NT2/D1 (cell line): ENCODE measurements around the gene GPR82.
"Not testable (repeated sequence)": the region's sequence is repeated elsewhere in the genome, so short reads cannot be mapped to it uniquely, and the experiment has no call there.

Source experiments
- DNase-seq: peaks from one replicate; pipeline ENCODE4 v3.0.0-alpha.2; 2011; ENCODE audit warnings: low read depth, low spot score
- H3K27me3 ChIP-seq: 2 replicates; pipeline ENCODE4 v1.6.0; 2011; ENCODE audit warnings: mild to moderate bottlenecking; ENCODE audit not compliant: insufficient read length, insufficient read depth
- H3K36me3 ChIP-seq: 2 replicates; pipeline ENCODE4 v1.6.1; 2011; ENCODE audit warnings: mild to moderate bottlenecking, low read length, mixed read lengths; ENCODE audit not compliant: insufficient read depth, insufficient read length
- H3K4me1 ChIP-seq: 2 replicates; pipeline ENCODE4 v1.5.1; 2011; ENCODE audit not compliant: insufficient read depth, insufficient read length
- H3K4me3 ChIP-seq: 2 replicates; pipeline ENCODE4 v1.5.1; 2011; ENCODE audit warnings: low read depth; ENCODE audit not compliant: insufficient read length
- H3K9ac ChIP-seq: 2 replicates; pipeline ENCODE4 v1.6.0; 2011; ENCODE audit warnings: low read depth; ENCODE audit not compliant: insufficient read length
- H3K9me3 ChIP-seq: 2 replicates; pipeline ENCODE4 v1.5.1; 2011; ENCODE audit warnings: mild to moderate bottlenecking, low read length; ENCODE audit not compliant: insufficient read depth
- SUZ12 ChIP-seq: IDR thresholded peaks from 2 replicates; pipeline ENCODE4 v1.6.1; 2011; ENCODE audit not compliant: insufficient read length, insufficient read depth; ENCODE audit errors: extremely low read depth
- YY1 ChIP-seq: IDR thresholded peaks from 2 replicates; pipeline ENCODE4 v1.6.1; 2011; ENCODE audit not compliant: insufficient read length, insufficient read depth
- ZNF274 ChIP-seq: IDR thresholded peaks from 2 replicates; pipeline ENCODE4 v1.6.1; 2011; ENCODE audit warnings: mild to moderate bottlenecking, low read depth, low read length

GPR82 gene

GRCh38 chrX:41723826-41724225 lies at the start of gene GPR82:
GPR82 (plus strand) TSS chrX:41724181; CDS start chrX:41727027, 2,846 bp downstream.
- no peak for DNase-seq
- TF ChIP-seq YY1 (no peak), SUZ12 (no peak), ZNF274 (no peak)
- Histone ChIP-seq H3K4me1 (no peaks in the 10 kb centered on the region), H3K9ac (no peak within 1 kb of the TSS), H3K9me3 (peaks cover 37% of the 10 kb centered on the region), H3K36me3 (no peaks in the 10 kb centered on the region), H3K27me3 (no peaks in the 10 kb centered on the region), H3K4me3 (no peak within 1 kb of the TSS)

- not testable (repeated sequence) for H3K27me3 ChIP-seq, DNase-seq, H3K9ac ChIP-seq, H3K36me3 ChIP-seq, H3K9me3 ChIP-seq, H3K4me3 ChIP-seq, H3K4me1 ChIP-seq
These were observed 47.6 kb upstream of the GPR82 start for GRCh38 chrX:41676361-41676760.

- DNase-seq: no peak
- Histone ChIP-seq H3K36me3 (no peaks in the 10 kb centered on the region), H3K4me3 (no peak overlapping the region), H3K27me3 (no peaks in the 10 kb centered on the region), H3K9me3 (no peaks in the 10 kb centered on the region), H3K4me1 (no peaks in the 10 kb centered on the region), H3K9ac (no peak overlapping the region)
- TF ChIP-seq SUZ12 (no peak), YY1 (no peak)
These were observed 46.6 kb upstream of the GPR82 start for GRCh38 chrX:41677183-41678060.

GRCh38 chrX:41684138-41684537 lies 39.8 kb upstream of the GPR82 start:
- no peak for DNase-seq
- H3K4me1 ChIP-seq: no peaks in the 10 kb centered on the region
- no peaks in the 10 kb centered on the region for H3K9me3 ChIP-seq
- H3K9ac ChIP-seq: no peak overlapping the region
- H3K36me3 ChIP-seq: no peaks in the 10 kb centered on the region
- no peaks in the 10 kb centered on the region for H3K27me3 ChIP-seq
- TF ChIP-seq YY1 (no peak), SUZ12 (no peak), ZNF274 (no peak)
- H3K4me3 ChIP-seq: no peak overlapping the region

- Histone ChIP-seq H3K36me3 (no peaks in the 10 kb centered on the region), H3K4me3 (no peak overlapping the region), H3K27me3 (no peaks in the 10 kb centered on the region), H3K4me1 (no peaks in the 10 kb centered on the region), H3K9me3 (no peaks in the 10 kb centered on the region), H3K9ac (no peak overlapping the region)
- no peak for DNase-seq
- TF ChIP-seq YY1 (no peak), SUZ12 (no peak), ZNF274 (no peak)
These were observed 39.0 kb upstream of the GPR82 start for GRCh38 chrX:41684940-41685339.

GRCh38 chrX:41686788-41687187 lies 37.2 kb upstream of the GPR82 start:
- Histone ChIP-seq H3K9ac (no peak overlapping the region), H3K27me3 (no peaks in the 10 kb centered on the region), H3K4me3 (no peak overlapping the region), H3K36me3 (no peaks in the 10 kb centered on the region), H3K4me1 (no peaks in the 10 kb centered on the region), H3K9me3 (no peaks in the 10 kb centered on the region)
- TF ChIP-seq ZNF274 (no peak), YY1 (no peak), SUZ12 (no peak)
- no peak for DNase-seq

- no peaks in the 10 kb centered on the region for H3K36me3 ChIP-seq
- no peak for TF ChIP-seq YY1
- no peak for TF ChIP-seq SUZ12
- TF ChIP-seq ZNF274: no peak
- H3K27me3 ChIP-seq: no peaks in the 10 kb centered on the region
- H3K9ac ChIP-seq: no peak overlapping the region
- H3K4me1 ChIP-seq: no peaks in the 10 kb centered on the region
- H3K4me3 ChIP-seq: no peak overlapping the region
- no peak for DNase-seq
- no peaks in the 10 kb centered on the region for H3K9me3 ChIP-seq
These were observed 35.8 kb upstream of the GPR82 start for GRCh38 chrX:41688156-41688555.
